BLaER1 treated with 17β-estradiol and CSF1 and Interleukin-3, amounts not matched to agents 10 nM and 100 nM (cell line): ENCODE measurements around the gene UBXN10.
A peak's percentile ranks its signal among the peaks of the same experiment; 100 is the strongest.

Experiments used
- H3K27ac ChIP-seq, 11 experiments: shearing (Covaris generic); formaldehyde crosslinking; 2 replicates each; pipeline ENCODE4 v1.8.1; 2022
- H3K27me3 ChIP-seq, 11 experiments: shearing (Covaris generic); formaldehyde crosslinking; 2 replicates each; pipeline ENCODE4 v1.8.1; 2022
- H3K36me3 ChIP-seq, 11 experiments: shearing (Covaris generic); formaldehyde crosslinking; 2 replicates each; pipeline ENCODE4 v1.8.1; 2022
- H3K4me1 ChIP-seq, 10 experiments: shearing (Covaris generic); formaldehyde crosslinking; 2 replicates each; pipeline ENCODE4 v1.8.1; 2022
- H3K4me2 ChIP-seq, 11 experiments: shearing (Covaris generic); formaldehyde crosslinking; 2 replicates each; pipeline ENCODE4 v1.8.1; 2022
- H3K4me3 ChIP-seq, 10 experiments: shearing (Covaris generic); formaldehyde crosslinking; 2 replicates each; pipeline ENCODE4 v1.8.1; 2022
- H3K9ac ChIP-seq, 11 experiments: shearing (Covaris generic); formaldehyde crosslinking; 2 replicates each; pipeline ENCODE4 v1.8.1; 2022
- H3K9me3 ChIP-seq, 11 experiments: shearing (Covaris generic); formaldehyde crosslinking; replicated peaks in 1 of 11; 2 replicates each; pipeline ENCODE4 v1.8.1; 2022
- H4K20me1 ChIP-seq, 11 experiments: shearing (Covaris generic); formaldehyde crosslinking; 2 replicates each; pipeline ENCODE4 v1.8.1; 2022
- Cebpa-rat ChIP-seq, 11 experiments: shearing (Covaris generic); IDR thresholded peaks; 2 replicates each; pipeline ENCODE4 v1.8.1; 2022

The UBXN10 gene

DNA sequence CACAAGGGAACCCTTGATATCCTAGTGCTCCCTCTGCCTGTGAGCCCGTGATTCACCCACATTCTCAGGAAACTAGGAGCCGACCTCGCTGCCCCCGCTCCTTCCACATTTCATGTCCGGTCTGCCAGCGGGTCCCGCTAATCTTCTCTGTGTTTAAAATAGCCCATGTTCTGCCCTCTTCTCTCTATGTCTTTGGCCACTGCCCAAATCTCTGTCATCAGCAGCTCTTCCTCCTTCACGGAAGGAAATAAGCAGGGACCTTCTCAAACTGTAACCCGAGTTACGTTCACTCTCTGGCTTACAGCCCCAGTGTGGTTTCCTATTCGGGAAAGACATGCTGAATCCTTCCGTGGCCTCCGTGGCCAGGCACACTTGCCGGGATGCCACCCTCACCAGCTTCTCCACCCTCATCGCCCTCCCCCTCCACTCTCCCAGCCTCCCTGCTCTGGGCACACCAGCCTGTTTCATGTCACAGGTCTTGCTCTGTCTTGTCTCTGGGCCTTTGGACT is 21.1 kb upstream of the UBXN10 start:
- H4K20me1 ChIP-seq = peaks cover 0 to 6% (median 0%) of the 10 kb centered on the region in 11 experiments; a peak in 1 of 22 replicates
- peaks cover 34 to 60% (median 43%) of the 10 kb centered on the region in 11 experiments for H3K9me3 ChIP-seq
- peak overlapping the region in 6 of 11 experiments; percentile 16 to 68 (median 51); a peak in 9 of 22 replicates for H3K27ac ChIP-seq
- H3K36me3 ChIP-seq = peaks cover 0 to 44% (median 14%) of the 10 kb centered on the region in 11 experiments; a peak in 9 of 22 replicates
- H3K4me3 ChIP-seq = no peak overlapping the region
- no peaks in the 10 kb centered on the region for H3K27me3 ChIP-seq
- peak overlapping the region in 7 of 11 experiments; percentile 9 to 93 (median 88); a peak in 12 of 22 replicates for H3K4me2 ChIP-seq
- H3K4me1 ChIP-seq = peaks cover 25 to 65% (median 55%) of the 10 kb centered on the region in 10 experiments
- no peak for TF ChIP-seq Cebpa-rat (IDR thresholded peaks at IDR 0.05)
- peak overlapping the region in 3 of 11 experiments; percentile 29 to 50 (median 32); a peak in 5 of 22 replicates for H3K9ac ChIP-seq

- H3K4me3 ChIP-seq = no peak overlapping the region
- TF ChIP-seq Cebpa-rat (IDR thresholded peaks at IDR 0.05) = no peak
- H3K9ac ChIP-seq = no peak overlapping the region; a peak in 1 of 22 replicates
- H3K4me1 ChIP-seq = peaks cover 28 to 73% (median 62%) of the 10 kb centered on the region in 10 experiments
- H3K4me2 ChIP-seq = peak overlapping the region in 7 of 11 experiments; percentile 45 to 93 (median 88); a peak in 11 of 22 replicates
- H3K36me3 ChIP-seq = peaks cover 0 to 36% (median 6%) of the 10 kb centered on the region in 11 experiments; a peak in 9 of 22 replicates
- no peaks in the 10 kb centered on the region for H3K27me3 ChIP-seq
- H3K27ac ChIP-seq = peak overlapping the region in 1 of 11 experiments; percentile 68; a peak in 3 of 22 replicates
- peaks cover 26 to 52% (median 35%) of the 10 kb centered on the region in 11 experiments for H3K9me3 ChIP-seq
- H4K20me1 ChIP-seq = peaks cover 0 to 6% (median 0%) of the 10 kb centered on the region in 11 experiments; a peak in 1 of 22 replicates
These were observed 20.4 kb upstream of the UBXN10 start for GRCh38 chr1:20165522-20165951.

DNA sequence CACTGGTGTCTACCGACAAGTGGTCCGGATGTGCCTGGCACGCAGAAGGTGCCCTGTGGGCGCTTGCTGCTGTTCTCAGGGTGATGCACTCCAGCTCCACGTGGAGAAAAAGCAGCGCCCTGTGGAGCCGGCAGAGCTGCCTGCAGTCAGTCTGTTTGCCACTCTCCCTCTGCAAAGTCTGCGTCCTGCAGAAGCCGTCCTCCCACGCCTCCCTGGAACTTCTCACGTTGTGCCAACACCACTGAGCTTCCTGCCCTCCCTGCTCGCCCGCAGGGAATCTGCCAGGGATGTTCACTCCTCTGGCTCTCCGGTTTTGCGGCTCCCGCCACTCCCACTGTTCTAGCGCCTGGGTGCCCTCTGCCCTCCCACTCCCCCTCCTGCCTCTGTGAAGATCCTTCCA is 19.8 kb upstream of the UBXN10 start:
- Histone ChIP-seq H3K9me3 (peaks cover 21 to 47% (median 30%) of the 10 kb centered on the region in 11 experiments), H3K36me3 (peaks cover 0 to 31% (median 1%) of the 10 kb centered on the region in 11 experiments; a peak in 8 of 22 replicates), H4K20me1 (peaks cover 0 to 6% (median 0%) of the 10 kb centered on the region in 11 experiments; a peak in 1 of 22 replicates), H3K4me2 (peak overlapping the region; percentile 16 to 93 (median 54); a peak in 20 of 22 replicates), H3K27me3 (no peaks in the 10 kb centered on the region), H3K9ac (peak overlapping the region in 2 of 11 experiments; percentile 4 to 27; a peak in 3 of 22 replicates), H3K4me1 (peaks cover 34 to 78% (median 68%) of the 10 kb centered on the region in 10 experiments), H3K27ac (peak overlapping the region in 5 of 11 experiments; percentile 8 to 38 (median 26); a peak in 5 of 22 replicates), H3K4me3 (no peak overlapping the region)
- TF ChIP-seq Cebpa-rat (IDR thresholded peaks at IDR 0.05) = no peak

DNA sequence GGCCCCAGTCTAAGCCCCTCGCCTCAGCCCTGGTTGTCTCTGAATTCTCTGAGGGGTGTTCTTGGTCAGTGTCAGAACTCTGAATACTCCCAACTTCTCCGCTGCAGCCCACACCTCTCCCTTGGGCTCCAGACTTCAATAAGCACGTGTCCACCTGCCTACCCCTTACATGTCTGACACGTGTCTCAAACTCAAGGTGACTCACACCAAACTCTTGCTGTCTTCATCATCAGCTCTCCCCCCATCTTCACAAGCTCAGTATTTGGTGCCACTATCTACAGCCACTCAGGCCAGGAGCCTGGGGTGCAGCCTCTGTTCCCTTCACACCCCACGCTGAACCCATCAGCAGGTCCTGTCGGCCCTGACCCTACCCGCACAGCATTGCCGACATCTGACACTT is 18.8 kb upstream of the UBXN10 start:
- Histone ChIP-seq H3K4me1 (peaks cover 43 to 87% (median 78%) of the 10 kb centered on the region in 10 experiments), H3K27me3 (no peaks in the 10 kb centered on the region), H3K4me3 (no peak overlapping the region), H3K4me2 (peak overlapping the region; percentile 16 to 93 (median 54); a peak in 20 of 22 replicates), H3K9me3 (peaks cover 10 to 36% (median 19%) of the 10 kb centered on the region in 11 experiments), H4K20me1 (peaks cover 0 to 6% (median 0%) of the 10 kb centered on the region in 11 experiments; a peak in 1 of 22 replicates), H3K36me3 (peaks cover 0 to 21% (median 0%) of the 10 kb centered on the region in 11 experiments; a peak in 5 of 22 replicates), H3K9ac (peak overlapping the region in 1 of 11 experiments; percentile 27; a peak in 1 of 22 replicates), H3K27ac (peak overlapping the region in 6 of 11 experiments; percentile 4 to 38 (median 10); a peak in 4 of 22 replicates)
- no peak for TF ChIP-seq Cebpa-rat (IDR thresholded peaks at IDR 0.05)

- no peak for TF ChIP-seq Cebpa-rat (IDR thresholded peaks at IDR 0.05)
- H3K4me1 ChIP-seq = peaks cover 47 to 98% (median 94%) of the 10 kb centered on the region in 10 experiments
- H3K27ac ChIP-seq = peak overlapping the region in 7 of 11 experiments; percentile 6 to 91 (median 12); a peak in 6 of 22 replicates
- peak overlapping the region in 10 of 11 experiments; percentile 9 to 93 (median 64); a peak in 19 of 22 replicates for H3K4me2 ChIP-seq
- no peaks in the 10 kb centered on the region for H3K27me3 ChIP-seq
- H3K9ac ChIP-seq = no peak overlapping the region; a peak in 1 of 22 replicates
- H3K4me3 ChIP-seq = no peak overlapping the region
- H3K36me3 ChIP-seq = peaks cover 0 to 4% (median 0%) of the 10 kb centered on the region in 11 experiments; a peak in 1 of 22 replicates
- H3K9me3 ChIP-seq = peaks cover 0 to 19% (median 4%) of the 10 kb centered on the region in 11 experiments; a peak in 6 of 22 replicates
- H4K20me1 ChIP-seq = peaks cover 0 to 6% (median 0%) of the 10 kb centered on the region in 11 experiments; a peak in 1 of 22 replicates
These were observed 17.1 kb upstream of the UBXN10 start for GRCh38 chr1:20168564-20169491.

GRCh38 chr1:20169932-20170331 is 16.0 kb upstream of the UBXN10 start:
- H3K27ac ChIP-seq = peak overlapping the region in 8 of 11 experiments; percentile 82 to 92 (median 88); a peak in 14 of 22 replicates
- peak overlapping the region in 7 of 11 experiments; percentile 8 to 94 (median 89); a peak in 9 of 22 replicates for H3K4me2 ChIP-seq

DNA sequence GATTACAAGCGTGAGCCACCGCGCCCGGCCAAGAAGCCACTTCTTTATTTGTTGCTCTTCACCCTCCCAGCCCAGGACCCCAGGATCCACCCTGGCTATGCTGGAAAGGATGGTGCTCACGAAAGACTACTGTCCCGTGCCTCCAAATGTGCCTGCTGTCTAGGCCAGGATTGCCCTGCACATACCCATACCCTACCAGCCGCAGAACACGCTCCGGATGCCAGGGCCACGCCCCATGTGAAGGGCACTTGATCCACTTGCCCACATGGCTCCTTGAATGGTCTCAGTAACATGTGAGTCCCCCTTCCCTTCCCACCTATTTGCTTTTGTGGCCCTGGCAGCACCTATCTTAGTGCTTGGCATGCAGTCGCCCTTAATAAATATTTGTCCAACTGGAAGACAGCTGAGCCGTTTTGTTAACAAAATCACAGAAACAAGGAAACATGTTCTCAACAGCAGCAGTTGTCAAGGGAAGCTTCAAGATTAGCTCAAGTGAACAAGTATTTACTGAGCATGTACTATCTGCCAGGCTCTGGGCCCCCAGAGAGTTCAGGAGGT is 13.8 kb upstream of the UBXN10 start:
- Histone ChIP-seq H3K9me3 (no peaks in the 10 kb centered on the region), H3K4me2 (peak overlapping the region; percentile 53 to 88 (median 79))
- TF ChIP-seq Cebpa-rat (IDR thresholded peaks at IDR 0.05) = 0 out of 22 replicates have a peak, but pooled peaks of 2 of the 11 experiments have one; percentile 4 to 28

More at GRCh38 chr1:20169932-20170331, 16.0 kb upstream of the UBXN10 start:
- Histone ChIP-seq H3K9me3 (peaks cover 0 to 9% (median 0%) of the 10 kb centered on the region in 11 experiments; a peak in 6 of 22 replicates), H4K20me1 (peaks cover 0 to 6% (median 0%) of the 10 kb centered on the region in 11 experiments; a peak in 1 of 22 replicates), H3K36me3 (no peaks in the 10 kb centered on the region), H3K4me3 (no peak overlapping the region), H3K9ac (peak overlapping the region in 2 of 11 experiments; percentile 58 to 65; a peak in 3 of 22 replicates), H3K27me3 (no peaks in the 10 kb centered on the region), H3K4me1 (peaks cover 54 to 100% (median 97%) of the 10 kb centered on the region in 10 experiments)
- no peak for TF ChIP-seq Cebpa-rat (IDR thresholded peaks at IDR 0.05)

More for the DNA sequence above, 13.8 kb upstream of the UBXN10 start:
- Histone ChIP-seq H3K27ac (peak overlapping the region; percentile 44 to 92 (median 87); a peak in 21 of 22 replicates), H3K9ac (peak overlapping the region; percentile 22 to 61 (median 56); a peak in 16 of 22 replicates), H3K4me1 (peaks cover 55 to 99% (median 94%) of the 10 kb centered on the region in 10 experiments), H3K36me3 (no peaks in the 10 kb centered on the region), H4K20me1 (no peaks in the 10 kb centered on the region), H3K4me3 (peak overlapping the region in 4 of 10 experiments; percentile 5 to 52 (median 36); a peak in 3 of 20 replicates), H3K27me3 (no peaks in the 10 kb centered on the region)
